Measurements from ENCODE around the gene ACVR2B. TPM values are rescaled to one million over a fixed set of nuclear protein-coding genes. Genes with fewer than 3 reads are reported as not detected.

ACVR2B gene
- total RNA-seq, 1 experiment from 2014 or later: 1.8 TPM

DNA sequence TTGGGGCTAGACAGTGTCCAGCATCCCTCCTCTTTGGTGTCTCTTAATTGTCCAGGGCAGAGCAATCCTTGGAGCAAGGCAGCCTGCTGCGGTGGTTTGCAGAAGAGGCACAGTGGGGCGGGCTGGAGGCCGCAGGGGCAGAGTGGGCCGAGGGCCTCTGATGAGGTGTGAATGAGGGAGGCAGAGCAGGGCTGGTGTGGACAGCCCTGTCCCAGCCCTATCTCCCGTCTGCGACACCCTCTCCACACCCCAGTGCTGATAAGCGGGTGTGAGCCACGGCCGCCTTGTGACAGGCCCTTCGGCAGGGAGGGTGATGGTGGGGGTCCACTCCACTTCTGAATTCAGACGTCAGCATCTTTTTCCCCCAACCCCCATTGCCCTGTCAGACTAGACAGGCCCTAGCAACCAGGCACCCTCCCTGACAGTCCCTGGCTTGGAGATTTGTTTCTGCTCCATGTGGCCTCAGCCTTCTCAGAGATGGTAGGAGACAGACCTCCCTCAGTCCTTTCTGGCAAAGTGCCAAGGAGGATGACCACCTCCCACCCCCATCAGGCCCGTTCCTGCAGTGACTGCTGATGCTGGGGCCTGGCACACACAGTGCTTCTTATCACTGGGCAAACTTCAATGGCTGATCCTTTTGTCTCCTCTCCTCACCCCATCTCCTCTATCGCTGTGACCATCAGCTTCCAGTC is 79.7 kb downstream of the ACVR2B start:
- H3K79me2 ChIP-seq (ENCODE audit: low read length): no peaks in the 10 kb centered on the region
- no peak overlapping the region for H3K9ac ChIP-seq (ENCODE audit: low read length)
- DNase-seq (no peak), ATAC-seq (no peak)
- H3K27ac ChIP-seq (ENCODE audit: low read length): no peak overlapping the region
- H3K36me3 ChIP-seq (ENCODE audit: low read depth, low read length): peaks cover 9% of the 10 kb centered on the region; the same call in 1 of the 2 replicates
- POLR2A ChIA-PET (ENCODE audit: unreplicated experiment): no interaction called here
- H3K27me3 ChIP-seq (ENCODE audit: low read length): no peaks in the 10 kb centered on the region
- H3K4me2 ChIP-seq (ENCODE audit: low read length): no peak overlapping the region
- no peaks in the 10 kb centered on the region for H3K9me2 ChIP-seq (replicated peaks; ENCODE audit: low read length)
- intact Hi-C loops (cut with micrococcal nuclease): no loop called here
- BruUV-seq (replicated peaks): no TSS peak
- no peaks in the 10 kb centered on the region for H3F3A ChIP-seq (ENCODE audit: low read length, unreplicated experiment)
- H2AFZ ChIP-seq (ENCODE audit: low read length): no peak overlapping the region
- H3K4me3 ChIP-seq (ENCODE audit: low read length): no peak overlapping the region
- H3K4me1 ChIP-seq (ENCODE audit: insufficient read depth, low read length): no peaks in the 10 kb centered on the region
- H4K20me1 ChIP-seq (ENCODE audit: low read length): no peaks in the 10 kb centered on the region
- H3K9me3 ChIP-seq (ENCODE audit: low read length): no peaks in the 10 kb centered on the region
- TF ChIP-seq EZH2phosphoT487 (IDR thresholded peaks at IDR 0.05; ENCODE audit: borderline replicate concordance, low read length) (no peak), CTCF (conservative IDR thresholded peaks at IDR 0.05; ENCODE audit: low read depth, low read length) (no peak), EZH2 (IDR thresholded peaks at IDR 0.05; ENCODE audit: low read length, unreplicated experiment) (no peak)
- CTCF ChIA-PET: no interaction called here

DNA sequence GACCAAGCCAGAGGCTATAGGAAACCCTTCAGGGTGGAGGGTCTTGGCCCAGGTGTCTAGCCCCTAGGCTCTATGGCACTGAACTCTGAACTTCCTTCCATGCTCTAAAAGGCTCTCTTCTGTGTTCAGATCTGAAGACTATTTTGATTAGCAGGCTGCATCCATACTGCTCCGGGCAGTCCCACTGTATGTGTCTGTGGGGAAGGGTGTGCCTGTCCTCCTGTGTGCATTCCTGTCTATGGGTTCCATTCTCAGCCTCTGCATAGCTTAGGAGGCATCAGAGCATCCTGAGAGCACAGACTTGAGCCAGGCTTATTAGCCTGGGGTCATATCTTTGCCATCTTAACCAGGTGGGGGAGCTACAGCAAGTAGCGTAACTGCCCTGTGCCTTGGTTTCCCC is 80.5 kb downstream of the ACVR2B start:
- H4K20me1 ChIP-seq (ENCODE audit: low read length): no peaks in the 10 kb centered on the region
- H3K36me3 ChIP-seq (ENCODE audit: low read depth, low read length): peaks cover 8% of the 10 kb centered on the region; the same call in 1 of the 2 replicates
- H3K9me3 ChIP-seq (ENCODE audit: low read length): no peaks in the 10 kb centered on the region
- ATAC-seq (no peak), DNase-seq (no peak)
- no peaks in the 10 kb centered on the region for H3K4me1 ChIP-seq (ENCODE audit: insufficient read depth, low read length)
- H3K4me2 ChIP-seq (ENCODE audit: low read length): no peak overlapping the region
- H3K9me2 ChIP-seq (replicated peaks; ENCODE audit: low read length): no peaks in the 10 kb centered on the region
- no peaks in the 10 kb centered on the region for H3K27me3 ChIP-seq (ENCODE audit: low read length)
- BruUV-seq (replicated peaks): no TSS peak
- no peak overlapping the region for H3K9ac ChIP-seq (ENCODE audit: low read length)
- no peak overlapping the region for H2AFZ ChIP-seq (ENCODE audit: low read length)
- TF ChIP-seq CTCF (conservative IDR thresholded peaks at IDR 0.05; ENCODE audit: low read depth, low read length): no peak
- no peak for TF ChIP-seq EZH2 (IDR thresholded peaks at IDR 0.05; ENCODE audit: low read length, unreplicated experiment)
- no peak for TF ChIP-seq EZH2phosphoT487 (IDR thresholded peaks at IDR 0.05; ENCODE audit: borderline replicate concordance, low read length)
- H3F3A ChIP-seq (ENCODE audit: low read length, unreplicated experiment): no peaks in the 10 kb centered on the region
- intact Hi-C loops (cut with micrococcal nuclease): no loop called here
- no peaks in the 10 kb centered on the region for H3K79me2 ChIP-seq (ENCODE audit: low read length)
- POLR2A ChIA-PET (ENCODE audit: unreplicated experiment): no interaction called here
- CTCF ChIA-PET: no interaction called here
- no peak overlapping the region for H3K4me3 ChIP-seq (ENCODE audit: low read length)
- no peak overlapping the region for H3K27ac ChIP-seq (ENCODE audit: low read length)

- H3K4me2 ChIP-seq (ENCODE audit: low read length): no peak overlapping the region
- no peaks in the 10 kb centered on the region for H3K79me2 ChIP-seq (ENCODE audit: low read length)
- H3K27ac ChIP-seq (ENCODE audit: low read length): no peak overlapping the region
- H3F3A ChIP-seq (ENCODE audit: low read length, unreplicated experiment): no peaks in the 10 kb centered on the region
- no peaks in the 10 kb centered on the region for H3K27me3 ChIP-seq (ENCODE audit: low read length)
- DNase-seq (no peak), ATAC-seq (no peak)
- no peaks in the 10 kb centered on the region for H3K9me3 ChIP-seq (ENCODE audit: low read length)
- POLR2A ChIA-PET (ENCODE audit: unreplicated experiment): no interaction called here
- intact Hi-C loops (cut with micrococcal nuclease): no loop called here
- TF ChIP-seq EZH2 (IDR thresholded peaks at IDR 0.05; ENCODE audit: low read length, unreplicated experiment) (no peak), EZH2phosphoT487 (IDR thresholded peaks at IDR 0.05; ENCODE audit: borderline replicate concordance, low read length) (no peak), CTCF (conservative IDR thresholded peaks at IDR 0.05; ENCODE audit: low read depth, low read length) (no peak)
- H3K4me3 ChIP-seq (ENCODE audit: low read length): no peak overlapping the region
- H4K20me1 ChIP-seq (ENCODE audit: low read length): no peaks in the 10 kb centered on the region
- BruUV-seq (replicated peaks): no TSS peak
- peaks cover 8% of the 10 kb centered on the region; the same call in 1 of the 2 replicates for H3K36me3 ChIP-seq (ENCODE audit: low read depth, low read length)
- H3K4me1 ChIP-seq (ENCODE audit: insufficient read depth, low read length): no peaks in the 10 kb centered on the region
- H2AFZ ChIP-seq (ENCODE audit: low read length): no peak overlapping the region
- no peak overlapping the region for H3K9ac ChIP-seq (ENCODE audit: low read length)
- H3K9me2 ChIP-seq (replicated peaks; ENCODE audit: low read length): no peaks in the 10 kb centered on the region
- CTCF ChIA-PET: no interaction called here
Measured at GRCh38 chr3:38534604-38535003, 80.9 kb downstream of the ACVR2B start.

Data from PC-3 (cell line).